Activated T-cell treated with anti-CD3 and anti-CD28 coated beads for 1 hour (primary cell): ENCODE measurements around the gene GNAL.
"Not testable (repeated sequence)": the region's sequence is repeated elsewhere in the genome, so short reads cannot be mapped to it uniquely, and the experiment has no call there.

Experiments used
- DNase-seq: peaks from one replicate; pipeline ENCODE4 v3.0.0-alpha.2; 2020; ENCODE audit warnings: low read depth

Gene GNAL

GRCh38 chr18:11688972-11689668 lies at the start of gene GNAL:
Gene GNAL (plus strand): TSS chr18:11689264. CDS start chr18:11689564, 300 bp downstream.
- DNase-seq = peak; percentile 19

GRCh38 chr18:11647310-11647709 lies 41.8 kb upstream of the GNAL start:
- DNase-seq = not testable (repeated sequence)

DNA sequence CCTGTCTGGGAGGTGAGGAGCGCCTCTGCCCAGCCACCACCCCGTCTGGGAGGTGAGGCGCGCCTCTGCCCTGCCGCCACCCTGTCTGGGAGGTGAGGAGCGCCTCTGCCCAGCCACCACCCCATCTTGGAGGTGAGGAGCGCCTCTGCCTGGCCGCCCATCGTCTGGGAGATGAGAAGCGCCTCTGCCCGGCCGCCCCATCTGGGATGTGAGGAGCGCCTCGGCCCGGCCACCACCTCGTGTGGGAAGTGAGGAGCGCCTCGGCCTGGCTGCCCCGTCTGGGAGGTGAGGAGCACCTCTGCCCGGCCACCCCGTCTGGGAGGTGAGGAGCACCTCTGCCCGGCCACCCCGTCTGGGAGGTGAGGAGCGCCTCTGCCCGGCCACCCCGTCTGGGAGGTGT lies 41.3 kb upstream of the GNAL start:
- DNase-seq = not testable (repeated sequence)

DNA sequence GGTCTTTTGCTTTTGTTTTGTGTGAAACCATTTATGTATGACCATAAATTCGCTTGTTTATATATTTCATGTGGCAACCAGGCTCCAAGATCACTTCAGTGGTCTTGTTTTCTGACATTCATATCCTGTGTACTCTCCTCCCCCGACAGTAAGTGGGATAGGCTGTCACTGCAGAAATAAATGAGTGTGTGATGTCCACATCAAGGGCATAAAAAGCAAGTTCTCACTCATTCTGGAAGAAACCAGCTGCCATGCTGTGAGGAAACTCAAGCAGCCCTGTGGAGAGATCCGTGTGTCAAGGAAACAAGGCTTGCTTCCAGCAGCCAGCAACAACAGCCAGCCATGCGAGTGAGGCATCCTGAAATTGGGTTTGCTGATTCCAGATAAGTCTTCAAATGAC lies 39.2 kb upstream of the GNAL start:
- no peak for DNase-seq

DNA sequence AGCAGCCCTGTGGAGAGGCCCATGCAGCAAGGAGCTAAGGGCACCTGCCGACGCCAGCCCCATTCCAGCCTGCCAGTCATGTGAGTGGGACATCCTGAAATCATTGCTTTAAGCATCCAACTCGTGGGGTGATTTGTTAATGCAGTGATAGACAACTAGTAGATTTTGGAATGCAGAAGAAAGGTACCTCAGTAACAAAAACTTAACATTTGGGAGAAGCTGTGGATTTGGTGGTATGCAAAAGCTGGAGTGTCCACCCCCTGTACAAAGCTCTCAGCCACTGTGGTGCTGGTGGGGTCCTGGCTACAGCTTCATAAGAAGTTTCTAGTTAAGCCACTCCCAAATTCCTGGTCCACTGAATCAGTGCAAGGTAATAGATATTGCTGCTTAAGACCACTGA lies 37.2 kb upstream of the GNAL start:
- DNase-seq = no peak

DNA sequence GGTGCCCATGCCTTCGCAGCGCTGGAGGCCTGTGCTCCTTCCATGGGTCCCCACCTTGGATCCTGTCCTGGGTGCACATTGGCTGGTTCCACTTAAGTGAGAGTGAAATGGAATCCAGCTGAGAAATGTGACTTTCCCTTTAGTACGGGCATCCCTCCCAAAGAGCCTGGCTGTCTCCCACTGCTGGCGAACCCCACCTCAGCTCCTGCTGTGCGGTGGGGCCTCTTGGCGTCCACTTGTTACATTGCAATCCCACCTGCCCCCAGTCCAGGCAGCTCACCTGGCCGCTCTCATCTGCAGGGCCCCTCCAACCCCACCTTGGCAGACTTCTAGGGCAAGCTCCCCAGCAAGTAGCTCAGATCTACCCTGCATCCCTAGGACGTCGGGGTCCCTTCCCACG lies 35.5 kb upstream of the GNAL start:
- DNase-seq = no peak

DNA sequence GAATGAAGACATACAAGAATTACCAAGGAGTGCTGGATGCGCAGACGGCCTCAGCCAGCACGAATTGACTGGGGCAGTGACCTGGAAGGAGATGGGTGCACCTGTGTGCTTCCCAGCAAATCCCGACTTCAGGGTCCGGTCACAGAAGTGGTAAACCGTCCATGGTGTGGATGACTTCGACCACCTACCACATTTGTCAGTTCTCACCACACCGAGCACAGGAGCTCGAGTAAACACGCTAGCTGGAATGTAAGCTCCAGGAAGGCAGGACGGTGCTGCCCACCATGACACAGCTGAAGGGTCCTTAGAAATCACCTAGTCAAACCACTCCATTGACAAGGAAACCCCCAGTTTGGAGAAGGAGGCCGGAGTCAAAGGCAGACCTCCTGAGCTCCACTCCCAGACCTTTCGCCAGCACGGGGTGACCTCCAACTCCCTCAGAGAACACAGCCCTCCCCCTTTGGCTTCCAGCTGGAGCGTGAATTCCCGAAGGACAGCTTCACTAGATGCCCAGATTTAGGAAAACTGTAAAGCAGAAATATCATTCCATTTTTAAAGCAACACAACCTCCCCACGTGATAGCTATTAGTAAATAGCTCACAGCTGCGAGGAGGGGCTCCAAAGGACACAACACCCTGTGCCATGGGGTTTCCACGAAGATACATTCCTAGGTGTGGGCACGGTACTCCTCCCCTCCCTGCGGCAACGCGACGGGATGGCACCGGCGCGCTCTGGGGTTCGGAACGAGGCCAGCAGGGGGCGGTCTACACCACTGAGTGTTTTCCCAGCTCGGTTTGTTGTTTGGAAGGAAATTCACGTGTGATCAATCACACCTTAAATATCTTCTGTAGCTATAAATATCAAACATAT lies 34.1 kb upstream of the GNAL start:
- DNase-seq = peak; percentile 13

DNA sequence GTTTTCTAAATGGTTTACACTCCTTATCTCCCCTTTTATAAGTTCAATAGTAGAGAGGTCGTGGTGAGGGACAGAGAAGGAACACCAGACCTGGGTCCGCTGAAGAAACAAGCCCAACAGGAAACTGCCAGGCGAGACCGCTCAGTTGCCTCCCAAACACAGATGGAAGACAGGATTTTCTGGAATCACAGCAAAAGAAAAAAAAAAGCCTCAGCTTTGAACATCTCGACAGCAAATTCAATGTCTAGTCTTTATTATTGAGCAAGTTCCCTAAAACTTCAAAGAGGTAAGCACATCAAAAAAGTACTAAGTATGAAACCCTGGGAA lies 33.5 kb upstream of the GNAL start:
- no peak for DNase-seq

GRCh38 chr18:11657152-11657551 lies 31.9 kb upstream of the GNAL start:
- DNase-seq = no peak

- DNase-seq = no peak
Measured at GRCh38 chr18:11657554-11657953, 31.5 kb upstream of the GNAL start.

GRCh38 chr18:11658019-11658418 lies 31.0 kb upstream of the GNAL start:
- no peak for DNase-seq

DNA sequence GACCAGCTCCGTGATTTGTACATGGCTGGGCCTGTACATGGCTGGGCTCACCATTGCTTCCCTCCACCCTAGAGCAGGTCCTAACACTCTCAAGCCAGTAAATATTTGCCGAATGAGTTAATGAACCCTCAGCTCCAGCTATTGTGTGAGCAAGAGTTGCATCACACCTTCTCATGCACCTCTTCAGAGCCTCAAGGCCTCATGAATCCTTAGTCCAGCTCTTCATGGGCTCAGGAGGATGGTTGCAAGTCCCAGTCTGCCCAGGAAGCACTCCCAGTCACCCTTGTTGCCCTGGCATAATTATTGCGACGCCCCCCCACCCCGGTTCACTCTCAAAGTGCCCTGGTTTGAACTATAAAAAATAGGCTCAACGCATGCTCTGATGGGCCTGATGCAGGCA lies 30.1 kb upstream of the GNAL start:
- DNase-seq = no peak

- no peak for DNase-seq
Measured at GRCh38 chr18:11660691-11661090, 28.4 kb upstream of the GNAL start.

GRCh38 chr18:11661430-11661829 lies 27.6 kb upstream of the GNAL start:
- DNase-seq = no peak

GRCh38 chr18:11663439-11664029 lies 25.5 kb upstream of the GNAL start:
- DNase-seq = no peak

DNA sequence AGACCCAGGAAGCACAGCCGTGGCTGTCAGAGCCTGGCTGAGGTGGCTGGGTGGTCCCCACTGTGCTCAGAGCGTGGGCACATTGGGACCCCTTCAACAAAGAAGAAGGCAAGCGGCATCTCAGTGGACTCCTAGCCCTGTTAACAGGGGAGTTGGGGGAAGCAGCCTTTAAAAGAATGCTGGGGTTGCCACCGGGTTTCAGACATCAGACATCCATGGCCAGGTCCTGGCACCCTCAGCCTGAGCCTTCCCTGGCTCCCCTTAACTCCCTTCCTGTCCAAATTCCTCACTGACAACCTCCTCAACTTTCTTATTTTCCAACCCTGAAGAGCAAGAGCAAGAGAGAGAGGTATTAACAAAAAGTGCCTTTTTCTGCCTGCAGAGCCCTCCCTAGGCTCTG lies 24.8 kb upstream of the GNAL start:
- no peak for DNase-seq

GRCh38 chr18:11665146-11665545 lies 23.9 kb upstream of the GNAL start:
- no peak for DNase-seq

GRCh38 chr18:11665587-11665986 lies 23.5 kb upstream of the GNAL start:
- no peak for DNase-seq

DNA sequence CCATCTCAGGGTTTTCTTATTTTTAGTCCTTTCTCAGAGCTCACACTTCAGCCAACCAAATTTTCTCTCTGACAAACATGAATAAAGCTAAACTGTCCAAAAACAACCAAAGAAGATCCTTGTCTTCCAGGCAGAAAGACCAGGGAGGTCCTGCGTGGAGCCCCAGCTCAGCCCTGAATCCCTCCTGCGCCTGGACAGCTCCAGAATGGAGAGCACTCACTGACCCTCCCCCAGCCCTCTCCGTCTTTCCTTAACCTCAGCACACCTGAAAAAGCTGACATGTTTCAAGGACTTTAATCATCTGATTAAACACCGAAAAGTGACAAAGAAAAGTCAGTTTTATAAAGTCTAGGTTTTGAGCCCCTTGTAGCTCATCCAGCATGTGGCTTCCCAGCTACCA lies 22.9 kb upstream of the GNAL start:
- DNase-seq = no peak

GRCh38 chr18:11666831-11667230 lies 22.2 kb upstream of the GNAL start:
- DNase-seq = no peak

GRCh38 chr18:11667578-11667977 lies 21.5 kb upstream of the GNAL start:
- no peak for DNase-seq

DNA sequence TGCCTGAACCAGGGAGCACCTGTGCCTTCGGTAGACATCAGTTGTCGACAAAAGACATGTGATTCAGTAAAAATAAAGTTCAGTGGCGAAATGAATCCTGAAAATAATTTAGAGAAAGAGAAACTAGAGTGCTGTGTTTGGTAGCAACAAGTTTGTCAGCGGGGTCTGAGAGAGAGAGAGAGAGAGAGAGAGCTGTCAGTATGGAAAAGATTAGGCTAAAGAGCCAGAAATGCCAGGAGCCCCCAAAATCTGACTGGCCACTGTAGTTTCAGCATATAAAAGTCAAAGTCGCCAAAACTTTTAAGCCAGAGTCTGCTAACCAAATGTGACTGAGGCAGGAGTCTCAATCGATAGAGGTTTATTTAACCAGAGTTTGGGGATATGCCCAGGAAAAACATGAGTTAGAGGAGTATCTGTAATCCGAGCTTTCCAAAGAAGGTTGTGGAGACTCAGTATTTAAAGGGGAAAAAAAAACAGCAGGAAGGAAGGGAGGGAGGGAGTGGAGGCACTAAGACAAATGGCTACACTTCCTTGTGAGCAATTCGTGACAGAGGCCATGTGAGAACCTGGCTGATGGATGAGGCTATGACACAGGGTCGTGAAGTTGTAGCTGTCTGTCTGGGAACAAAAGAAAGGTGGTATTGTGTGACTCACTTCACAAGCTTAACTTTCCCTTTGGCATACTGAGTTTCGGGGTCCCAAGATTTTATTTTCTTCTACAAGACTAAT lies 20.5 kb upstream of the GNAL start:
- DNase-seq = no peak
